GM21723 (cell line): ENCODE data around the gene SPTBN1.

Source experiments
- ATAC-seq: cut with Tn5 transposase; IDR thresholded peaks from one replicate; pipeline ENCODE4 v1.9.1; 2021; ENCODE audit warnings: mild to moderate bottlenecking, moderate library complexity; ENCODE audit not compliant: unreplicated experiment

SPTBN1 gene

DNA sequence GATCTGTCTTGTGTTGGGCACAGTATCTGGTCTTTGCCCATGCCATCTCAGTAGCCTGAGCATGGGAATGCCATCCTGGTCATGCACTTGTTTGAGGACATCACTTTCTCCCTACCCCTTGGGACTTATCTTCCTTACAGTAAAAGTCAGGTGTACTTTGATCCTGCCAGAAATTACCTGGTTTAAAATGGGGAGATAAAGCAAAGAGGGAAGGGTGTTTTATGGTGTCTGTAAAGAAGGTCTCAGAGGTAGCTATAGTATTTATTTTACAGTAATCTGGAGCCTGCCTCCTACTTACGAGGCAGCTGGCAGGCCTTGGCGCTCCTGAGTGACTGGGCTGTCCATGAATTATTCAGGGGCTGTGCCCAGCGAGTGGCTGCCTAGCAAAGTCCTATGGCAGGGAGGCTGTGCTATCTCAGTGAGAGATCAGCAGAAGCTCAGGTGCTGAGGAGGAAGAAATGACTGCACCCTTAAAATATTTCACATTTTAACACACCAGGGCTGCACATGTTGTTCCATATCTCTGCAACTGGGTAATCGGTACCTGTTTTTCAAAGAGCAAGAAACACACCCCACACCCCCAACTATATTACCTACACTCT lies 93.9 kb downstream of the SPTBN1 start:
- ATAC-seq = no peak

DNA sequence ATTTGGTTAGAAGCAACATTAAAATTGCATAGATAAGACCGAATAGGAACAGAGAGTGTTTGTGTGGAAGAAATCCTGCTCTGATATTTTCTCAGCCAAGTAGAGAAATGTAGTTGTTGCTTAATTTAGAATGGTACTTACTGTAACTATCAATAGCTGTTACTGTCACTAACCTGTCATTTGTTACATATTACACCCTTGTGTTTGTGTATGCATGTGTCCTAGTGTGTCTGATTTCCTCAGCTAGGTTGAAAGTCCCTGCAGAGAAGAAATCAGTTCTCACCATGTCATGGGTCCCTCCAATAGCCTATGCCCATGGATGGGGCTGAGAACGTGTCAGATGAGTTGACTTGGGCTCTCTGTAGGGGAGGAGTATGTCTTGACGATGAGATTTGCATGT lies 94.4 kb downstream of the SPTBN1 start:
- no peak for ATAC-seq

DNA sequence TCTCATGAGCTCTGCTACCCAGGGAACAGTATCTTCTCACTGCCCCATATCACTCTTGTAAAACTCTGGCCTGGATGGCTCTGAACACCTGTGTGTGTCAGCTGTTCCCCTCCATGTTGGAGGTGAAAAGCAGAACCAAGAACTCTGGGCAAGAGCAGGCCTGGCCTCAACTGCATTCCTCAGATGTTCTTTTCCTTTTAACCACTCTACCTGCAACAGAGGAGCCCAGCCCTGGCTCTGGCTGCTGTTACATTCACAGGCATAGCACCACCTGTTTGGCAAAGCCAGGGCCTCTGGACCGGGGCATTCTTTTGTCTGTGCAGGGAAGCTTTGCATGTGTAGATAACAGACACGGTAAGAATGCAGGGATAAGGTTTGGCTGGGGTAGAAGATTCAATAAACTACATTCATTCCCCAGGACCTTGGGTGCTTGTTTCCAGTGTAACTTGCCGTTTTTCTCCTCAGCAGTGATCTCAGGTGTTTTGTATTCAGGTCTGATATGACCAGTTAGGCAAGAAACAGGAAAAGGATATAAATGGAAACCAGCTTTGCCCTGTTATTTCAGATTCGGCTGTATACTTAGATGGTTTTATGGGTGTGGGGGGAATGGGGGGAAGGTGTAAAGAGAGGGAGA lies 95.1 kb downstream of the SPTBN1 start:
- peak; percentile 78 for ATAC-seq

DNA sequence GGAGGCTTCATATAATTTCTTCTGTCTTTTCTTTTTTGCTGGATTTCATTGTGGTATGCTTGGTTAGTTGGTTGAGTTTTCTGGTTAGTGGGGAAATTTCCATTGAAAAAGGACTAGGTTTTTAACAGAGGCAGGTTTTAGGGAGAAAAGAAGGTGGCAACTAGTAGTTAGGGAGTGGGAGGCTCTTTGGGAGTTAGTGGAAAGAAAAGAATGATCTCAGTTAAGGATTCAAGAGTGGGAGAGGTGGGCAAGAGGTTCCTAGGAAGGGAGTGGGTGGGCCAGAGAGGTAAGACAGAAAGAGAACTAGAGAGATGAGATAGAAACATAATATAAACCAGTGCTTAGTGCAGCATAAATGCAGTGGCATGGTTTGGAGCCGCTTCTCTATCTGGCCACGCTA lies 96.9 kb downstream of the SPTBN1 start:
- ATAC-seq = no peak

DNA sequence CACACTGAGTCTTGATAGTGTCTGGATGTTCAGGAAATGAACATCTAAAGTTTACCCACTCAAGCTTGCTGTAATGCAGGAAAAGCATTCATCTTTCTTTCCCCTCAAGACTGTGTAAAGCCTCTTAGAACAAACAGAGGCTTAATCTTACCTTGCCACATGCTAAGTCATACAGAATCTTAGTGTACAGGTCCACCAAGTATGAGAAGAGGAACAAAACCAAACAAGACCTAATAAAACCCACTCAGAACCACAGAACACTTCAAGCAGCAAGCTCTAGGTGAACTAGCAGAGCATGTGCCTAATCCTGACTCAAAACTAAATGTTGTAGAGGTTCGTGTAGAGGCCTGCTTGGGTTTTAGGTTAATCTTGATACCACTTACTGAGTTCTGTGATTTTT lies 97.6 kb downstream of the SPTBN1 start:
- ATAC-seq = no peak

DNA sequence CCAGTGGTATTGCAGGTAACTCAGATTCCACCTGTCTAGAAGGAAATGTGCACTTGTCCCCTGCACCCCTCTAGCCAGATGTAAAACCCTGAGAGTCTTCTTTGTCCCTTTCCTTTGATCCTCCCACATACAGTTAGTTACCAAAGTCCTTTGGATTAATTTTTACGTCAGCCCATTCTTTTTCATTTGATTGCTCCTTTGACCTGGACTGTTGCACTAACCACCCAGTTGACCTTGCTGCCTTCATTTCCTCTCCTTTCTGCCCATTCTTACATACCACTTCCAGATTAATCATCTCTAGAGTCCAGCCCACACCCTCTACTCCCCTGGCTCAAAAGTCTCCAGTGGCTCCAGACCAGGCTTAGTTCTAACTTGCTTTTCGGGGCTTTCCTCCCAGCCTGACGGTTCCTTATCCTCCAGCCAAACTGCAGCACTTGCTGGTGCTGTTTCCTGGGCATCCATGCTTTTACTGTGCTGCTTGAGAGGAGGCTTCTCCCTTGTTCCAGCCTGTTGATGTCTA lies 99.3 kb downstream of the SPTBN1 start:
- ATAC-seq = no peak

DNA sequence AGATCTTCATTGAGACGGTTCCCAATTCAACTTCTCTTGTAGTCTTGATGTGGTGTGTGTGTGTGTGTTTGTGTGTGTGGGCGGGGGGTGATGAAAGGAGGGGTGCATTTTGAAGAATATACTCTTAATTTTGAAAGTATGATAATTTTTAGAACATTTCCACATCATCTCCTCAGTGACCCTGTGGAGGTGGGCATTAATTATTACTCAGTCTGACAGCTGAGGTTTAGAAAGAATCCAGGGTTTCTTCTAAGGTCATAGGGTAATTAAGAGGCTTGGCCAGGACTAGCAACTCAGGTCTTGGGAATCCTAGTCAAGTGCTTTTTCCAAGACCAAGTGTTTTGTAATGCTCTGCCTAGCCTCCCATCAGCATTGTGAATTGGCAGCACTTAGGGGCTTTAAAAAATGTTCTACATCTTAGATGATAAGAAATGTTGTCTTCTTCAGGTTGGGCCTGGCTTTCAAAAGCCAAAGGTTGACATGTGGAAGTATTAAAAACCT lies 100.5 kb downstream of the SPTBN1 start:
- ATAC-seq = no peak

DNA sequence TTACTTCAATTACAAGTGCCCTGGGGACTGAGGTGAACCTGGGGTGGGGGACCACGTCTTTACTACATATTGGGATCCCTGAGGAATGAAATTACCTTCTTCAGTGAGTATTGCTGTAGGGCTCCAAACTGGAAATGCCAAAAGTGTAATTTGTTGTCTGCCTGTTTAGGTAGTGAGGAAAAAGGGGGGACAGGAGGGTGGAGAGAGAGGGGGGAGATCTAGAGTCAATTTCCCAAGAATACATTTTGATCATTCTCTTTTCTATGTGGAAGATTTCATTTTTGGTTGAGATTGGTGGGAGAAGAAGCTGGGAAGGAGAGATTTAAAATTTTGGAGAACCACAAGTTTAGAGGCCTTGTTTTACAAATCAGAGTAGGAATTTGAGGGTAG lies 101.1 kb downstream of the SPTBN1 start:
- no peak for ATAC-seq

DNA sequence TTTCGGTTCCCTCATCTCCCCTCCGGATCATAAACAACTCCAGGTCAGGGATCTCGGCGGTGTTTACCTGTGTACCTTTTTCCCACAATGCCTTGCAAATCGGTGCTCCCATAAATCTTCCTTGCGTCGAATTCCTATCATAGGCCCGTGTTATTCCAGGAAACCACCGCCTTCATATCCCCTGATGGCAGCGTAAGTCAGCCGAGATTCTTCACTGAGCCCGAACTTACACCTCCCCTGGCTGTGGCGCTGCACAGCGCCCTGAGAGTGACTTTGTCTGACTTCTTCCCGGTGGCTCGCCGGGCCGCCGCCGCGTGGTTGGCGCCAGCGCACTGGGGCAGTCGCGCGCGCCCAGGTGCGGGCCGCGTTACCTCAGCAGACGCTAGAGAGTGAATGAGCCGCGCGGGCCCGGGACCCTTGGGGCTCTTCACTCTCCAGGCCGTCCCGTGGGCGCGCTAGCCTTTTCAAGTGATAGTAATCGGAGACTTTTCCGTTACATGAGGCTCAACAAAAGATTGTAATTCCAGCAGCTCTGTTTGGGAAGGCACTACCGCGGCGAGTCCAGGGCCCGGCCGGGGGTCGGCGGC lies 101.6 kb downstream of the SPTBN1 start:
- ATAC-seq = peak; percentile 45

DNA sequence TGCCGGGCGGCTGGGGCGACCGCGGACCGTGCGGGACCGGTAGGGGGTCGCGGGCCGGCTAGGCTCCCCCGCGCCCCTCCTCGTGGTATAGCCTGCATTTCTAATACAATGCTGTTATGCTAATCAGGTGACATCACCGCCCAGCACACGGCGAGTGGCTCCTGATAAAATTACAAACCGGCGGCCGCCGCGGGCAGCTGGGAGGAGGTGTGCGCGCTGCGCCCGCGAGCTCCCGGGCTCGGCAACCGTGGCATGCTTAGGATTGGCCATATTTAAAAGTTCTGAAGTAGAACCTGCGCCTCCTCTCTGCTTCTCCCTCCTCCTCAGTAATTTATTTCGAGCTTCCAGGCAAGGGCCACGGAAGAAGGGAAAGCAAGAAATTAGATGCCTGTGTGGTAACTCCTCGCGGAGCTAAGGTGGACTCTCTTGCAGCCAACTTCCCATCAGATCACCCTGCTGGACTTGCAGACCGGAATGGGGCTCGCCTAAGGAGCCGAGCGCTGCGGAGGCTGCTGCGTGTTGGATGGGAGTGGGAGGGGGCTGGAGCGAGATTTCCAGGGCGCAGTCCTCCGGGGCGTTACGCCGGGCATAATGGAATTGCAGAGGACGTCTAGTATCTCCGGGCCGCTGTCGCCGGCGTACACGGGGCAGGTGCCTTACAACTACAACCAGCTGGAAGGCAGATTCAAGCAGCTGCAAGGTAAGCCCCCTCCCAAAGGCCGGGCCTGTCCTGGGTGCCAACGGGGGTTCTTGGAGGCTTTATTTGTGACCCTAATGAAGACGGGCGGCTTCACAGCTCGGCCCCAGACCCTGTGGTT lies 102.3 kb downstream of the SPTBN1 start:
- ATAC-seq = peak; percentile 54

DNA sequence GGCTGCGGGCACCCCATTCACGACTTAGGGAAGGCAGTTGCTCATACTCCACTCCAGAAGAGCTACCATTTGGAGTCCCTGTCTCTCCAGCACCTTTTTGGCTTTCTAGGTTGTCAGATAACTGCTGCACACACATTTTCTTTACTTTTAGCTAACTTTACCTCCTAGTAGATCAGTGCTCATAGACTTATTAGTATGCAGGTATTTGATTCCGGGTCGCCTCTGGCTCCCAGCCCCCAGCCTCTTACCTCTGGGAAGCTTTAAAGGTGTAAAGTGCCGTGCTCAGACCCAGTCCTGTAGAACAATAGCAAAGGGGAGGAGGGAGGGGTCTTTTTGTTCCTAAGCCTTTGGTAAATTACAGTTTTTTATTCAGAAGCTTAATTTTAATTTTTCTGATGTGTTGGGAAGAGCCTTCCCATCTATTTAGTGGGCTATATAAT lies 102.9 kb downstream of the SPTBN1 start:
- peak; percentile 0 for ATAC-seq

DNA sequence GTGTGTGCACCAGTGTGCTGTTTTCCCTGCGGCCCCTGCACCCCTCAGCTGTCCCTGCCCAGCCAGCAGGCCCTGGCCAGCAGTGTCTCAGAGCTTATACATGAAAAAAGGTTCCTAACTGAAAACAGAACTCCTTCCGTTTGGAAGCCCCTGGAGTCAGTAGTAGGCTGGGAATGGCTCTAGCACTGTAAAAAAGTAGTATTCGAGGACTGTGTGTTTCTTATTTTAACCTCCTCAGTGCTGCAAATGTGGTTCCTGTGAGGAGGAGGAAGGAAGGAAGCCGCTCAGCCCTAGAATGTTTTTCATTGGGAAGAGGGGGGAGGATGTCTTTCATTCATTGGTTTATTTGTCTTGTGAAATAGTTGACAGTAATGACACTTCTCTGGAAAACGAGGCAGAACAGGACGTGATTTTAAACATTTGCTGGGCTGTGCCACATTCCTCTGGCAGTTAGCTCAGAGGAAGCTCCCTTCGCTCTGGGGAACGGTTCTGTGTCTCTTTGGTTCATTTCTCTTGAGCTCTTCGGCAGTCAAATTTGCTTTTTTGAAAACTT lies 103.5 kb downstream of the SPTBN1 start:
- ATAC-seq = no peak

DNA sequence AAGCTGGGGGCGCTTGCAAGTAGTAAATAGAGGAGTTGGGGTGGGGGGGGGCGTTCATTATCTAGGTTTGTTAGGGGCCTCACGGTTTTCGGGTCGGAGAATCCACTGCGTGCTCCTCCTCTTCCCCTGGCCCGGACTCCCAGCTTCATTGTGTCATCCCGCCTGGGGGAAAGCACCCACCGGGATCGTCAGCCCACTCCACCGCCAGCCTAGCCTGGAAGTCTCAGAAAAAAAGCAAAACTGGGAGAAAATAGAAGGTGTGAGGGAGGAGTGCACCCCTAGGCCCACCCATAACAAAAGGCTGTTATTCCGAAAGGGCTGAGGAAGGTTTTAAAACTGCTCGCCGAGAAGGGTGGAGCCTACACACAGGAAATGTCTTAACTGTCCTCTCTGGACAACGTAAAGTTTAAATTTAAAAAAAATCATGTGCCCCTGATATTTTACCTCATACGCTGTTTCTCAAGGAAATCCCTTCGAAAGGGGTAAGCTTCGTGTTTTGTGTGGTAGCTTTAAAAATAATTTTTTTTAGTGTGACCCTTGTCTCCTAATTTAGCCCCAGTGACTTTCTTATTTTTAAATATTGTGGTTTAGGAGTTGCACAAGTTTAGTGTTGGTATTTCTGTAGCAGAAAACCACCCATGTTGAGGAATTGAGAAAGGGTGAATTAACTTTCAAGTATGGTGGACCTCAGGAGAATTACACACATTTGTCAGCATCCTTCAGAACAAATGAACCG lies 104.2 kb downstream of the SPTBN1 start:
- ATAC-seq = peak; percentile 58

DNA sequence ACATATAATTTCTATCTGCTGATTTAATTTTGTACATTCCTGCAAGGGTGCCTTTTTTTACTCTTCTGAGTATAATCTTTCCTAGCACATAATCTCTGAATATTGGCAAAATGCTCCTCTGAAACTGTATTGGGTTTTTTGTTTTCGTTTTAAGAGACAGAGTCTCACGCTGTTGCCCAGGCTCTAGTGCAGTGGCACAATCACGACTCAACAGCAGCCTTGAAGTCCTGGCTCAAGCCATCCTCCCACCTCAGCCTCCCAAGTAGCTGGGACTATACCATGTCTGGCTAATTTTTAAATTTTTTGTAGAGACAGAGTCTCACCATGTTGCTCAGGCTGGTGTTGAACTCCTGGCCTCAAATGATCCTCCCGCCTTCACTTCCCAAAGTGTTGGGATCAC lies 104.9 kb downstream of the SPTBN1 start:
- ATAC-seq = no peak

DNA sequence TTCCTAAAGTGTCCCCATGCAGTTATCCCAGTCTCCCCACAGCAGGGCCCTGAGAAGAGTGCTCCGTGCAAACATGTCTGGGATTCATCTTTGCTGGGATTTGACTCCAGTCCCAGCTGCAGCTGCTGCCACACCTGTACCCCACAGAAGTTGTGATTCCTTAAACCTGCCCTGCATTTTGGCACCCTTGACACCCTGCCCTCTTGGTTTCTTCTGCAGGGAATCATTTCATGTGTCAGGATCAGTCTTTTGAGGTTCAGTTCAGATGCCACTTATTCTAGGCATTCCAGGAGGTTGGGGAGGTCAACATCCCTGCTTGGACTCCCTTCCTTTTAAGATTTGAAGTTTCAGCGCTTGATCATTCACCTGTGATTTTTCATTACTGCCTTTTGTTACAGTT lies 108.3 kb downstream of the SPTBN1 start:
- no peak for ATAC-seq

DNA sequence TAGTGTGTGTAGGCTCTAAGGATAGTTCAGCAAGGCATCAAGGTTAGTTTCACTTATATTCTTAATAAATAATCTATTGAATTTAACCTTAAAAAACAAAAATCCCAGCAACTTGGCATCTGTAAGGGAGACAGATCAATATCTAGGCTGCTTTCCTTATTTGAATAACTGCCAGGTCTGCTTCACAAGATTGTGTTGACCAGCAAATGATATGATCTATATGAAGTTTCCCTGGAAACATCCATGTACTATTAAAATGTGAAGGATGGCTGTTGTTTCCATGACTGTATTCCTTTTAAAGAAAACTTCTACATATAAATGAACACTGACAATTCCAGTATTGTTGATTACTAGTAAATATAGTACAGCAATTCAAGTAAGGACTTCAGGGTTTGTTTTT lies 109.4 kb downstream of the SPTBN1 start:
- no peak for ATAC-seq

DNA sequence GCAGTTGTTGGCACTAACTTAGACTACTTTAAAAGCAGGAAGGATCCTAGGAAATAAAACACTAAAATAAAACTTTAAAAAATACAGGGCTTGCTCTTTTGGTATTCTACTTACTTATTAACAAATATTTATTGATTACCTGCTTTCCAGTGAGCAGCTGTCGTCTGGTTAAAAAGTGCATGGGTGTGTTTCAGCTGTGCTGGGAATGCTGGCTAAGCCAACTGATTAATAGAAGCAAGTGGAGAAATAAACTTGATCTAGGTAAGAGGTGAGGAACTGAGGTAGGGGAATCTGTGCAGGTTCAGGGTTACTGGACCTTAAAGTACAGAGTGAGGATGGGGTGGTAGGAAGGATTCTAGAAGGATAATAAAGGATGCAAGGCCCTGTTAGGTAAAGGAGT lies 110.8 kb downstream of the SPTBN1 start:
- ATAC-seq = no peak

DNA sequence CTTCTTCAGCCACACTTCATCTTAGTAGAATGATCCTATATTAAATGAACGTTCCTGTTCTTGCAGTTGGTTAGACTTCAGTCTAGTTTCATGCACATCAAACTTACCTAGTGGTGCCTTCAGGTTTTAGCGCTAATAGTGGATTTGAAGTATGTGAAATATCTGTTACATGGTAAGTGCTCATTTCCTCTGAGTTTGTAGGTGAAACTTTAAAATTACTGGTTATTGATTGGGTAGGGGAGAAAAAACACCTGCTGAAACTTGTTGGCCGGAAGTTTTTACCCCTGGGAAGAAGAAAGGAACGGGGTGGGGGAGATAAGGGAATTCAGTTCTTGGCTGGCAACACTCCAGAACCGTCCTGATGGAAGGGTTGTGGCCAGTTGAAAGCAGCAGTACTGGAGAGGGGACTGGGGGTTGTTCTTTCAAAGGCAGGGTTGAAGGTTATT lies 112.8 kb downstream of the SPTBN1 start:
- ATAC-seq = peak; percentile 34

DNA sequence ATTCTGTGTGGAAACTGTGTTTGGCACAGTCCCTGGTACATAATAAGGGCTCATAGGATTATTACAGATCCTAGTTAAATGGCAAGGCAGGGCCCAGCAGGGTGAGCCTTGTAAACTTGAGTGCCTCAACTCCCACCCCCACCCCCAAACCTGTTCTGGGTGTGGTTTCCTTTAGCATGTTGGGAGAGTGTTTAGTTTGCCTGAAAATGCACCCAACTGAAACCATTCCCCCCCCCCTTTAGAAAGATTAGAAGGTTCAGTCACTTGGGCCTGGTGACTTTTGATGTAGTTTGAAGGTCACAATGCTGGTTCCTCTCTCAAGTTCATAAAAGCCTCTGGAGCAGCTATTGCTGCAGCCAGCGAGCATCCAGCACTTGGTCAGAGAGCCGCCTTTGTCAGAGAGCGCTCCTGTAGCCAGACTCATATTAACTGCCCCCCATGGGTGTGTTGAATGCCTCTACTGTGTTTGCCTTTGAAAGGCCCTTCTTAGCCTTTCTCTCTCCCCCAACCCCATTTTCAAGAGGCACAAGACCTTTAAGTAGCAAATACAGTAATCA lies 113.7 kb downstream of the SPTBN1 start:
- ATAC-seq = peak; percentile 17

DNA sequence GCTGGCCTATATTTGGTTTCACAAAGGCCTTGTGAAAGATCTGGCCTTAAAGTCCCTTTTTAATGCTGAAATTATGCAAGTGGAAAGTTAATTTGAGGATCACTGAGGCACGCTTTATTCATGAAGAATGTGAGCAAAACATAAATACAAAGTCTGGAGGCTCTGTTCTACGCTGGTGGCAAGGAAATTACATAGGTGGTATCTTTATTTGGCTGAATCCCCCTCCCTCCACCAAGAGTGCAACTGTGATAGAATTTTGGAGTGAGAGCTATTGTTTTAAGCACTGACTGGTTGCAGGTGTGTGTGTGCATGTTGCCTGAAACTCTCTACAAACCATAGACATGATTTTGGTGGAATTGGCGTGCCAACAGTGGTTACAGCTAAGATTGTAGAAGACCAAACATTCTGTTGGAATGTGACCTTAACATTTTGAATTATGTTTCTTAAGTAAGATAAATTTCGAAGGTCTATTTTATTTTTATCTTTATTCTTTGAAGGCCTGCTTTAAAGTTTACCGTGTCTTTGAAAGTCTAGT lies 114.3 kb downstream of the SPTBN1 start:
- ATAC-seq = no peak
